ENCODE measurements around the gene LYST. TPM values are rescaled to one million over a fixed set of nuclear protein-coding genes. Genes with fewer than 3 reads are reported as not detected.

The LYST gene
- total RNA-seq, 2 experiments from 2014 or later, result 77.4 to 87.3 TPM

DNA sequence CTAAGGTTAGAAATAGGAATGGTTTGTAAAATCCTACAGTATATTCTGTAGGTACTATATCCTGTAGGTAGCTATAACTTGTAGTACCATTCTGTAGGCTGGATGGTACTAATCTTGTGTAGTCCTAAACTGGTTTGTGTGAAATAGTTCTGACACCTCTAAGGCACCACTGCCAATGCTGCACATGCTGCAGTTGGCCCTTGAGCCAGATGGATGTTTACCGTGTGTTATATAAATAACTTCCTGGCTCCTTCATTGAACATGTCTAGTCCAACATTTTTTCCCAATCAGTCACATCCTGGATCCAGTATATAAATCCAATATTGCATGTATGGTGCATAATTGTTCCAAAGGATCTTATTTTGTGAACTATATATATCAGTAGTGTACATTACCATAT lies 127.6 kb downstream of the LYST start:
- Mint-ChIP-seq H3K4me3 (no peak overlapping the region), H3K27ac (no peak overlapping the region), H3K4me1 (ENCODE audit: low read depth) (peaks cover 2% of the 10 kb centered on the region), H3K36me3 (ENCODE audit: low read depth) (peaks cover 33% of the 10 kb centered on the region), H3K9me3 (no peaks in the 10 kb centered on the region), H3K27me3 (no peaks in the 10 kb centered on the region)
- TF ChIP-seq, protein P1, sequence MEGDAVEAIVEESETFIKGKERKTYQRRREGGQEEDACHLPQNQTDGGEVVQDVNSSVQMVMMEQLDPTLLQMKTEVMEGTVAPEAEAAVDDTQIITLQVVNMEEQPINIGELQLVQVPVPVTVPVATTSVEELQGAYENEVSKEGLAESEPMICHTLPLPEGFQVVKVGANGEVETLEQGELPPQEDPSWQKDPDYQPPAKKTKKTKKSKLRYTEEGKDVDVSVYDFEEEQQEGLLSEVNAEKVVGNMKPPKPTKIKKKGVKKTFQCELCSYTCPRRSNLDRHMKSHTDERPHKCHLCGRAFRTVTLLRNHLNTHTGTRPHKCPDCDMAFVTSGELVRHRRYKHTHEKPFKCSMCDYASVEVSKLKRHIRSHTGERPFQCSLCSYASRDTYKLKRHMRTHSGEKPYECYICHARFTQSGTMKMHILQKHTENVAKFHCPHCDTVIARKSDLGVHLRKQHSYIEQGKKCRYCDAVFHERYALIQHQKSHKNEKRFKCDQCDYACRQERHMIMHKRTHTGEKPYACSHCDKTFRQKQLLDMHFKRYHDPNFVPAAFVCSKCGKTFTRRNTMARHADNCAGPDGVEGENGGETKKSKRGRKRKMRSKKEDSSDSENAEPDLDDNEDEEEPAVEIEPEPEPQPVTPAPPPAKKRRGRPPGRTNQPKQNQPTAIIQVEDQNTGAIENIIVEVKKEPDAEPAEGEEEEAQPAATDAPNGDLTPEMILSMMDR (IDR thresholded peaks at IDR 0.05), result no peak
- ChIA-PET POLR2A (no interaction called here), CTCF (interaction anchor here (1.6 kb wide), 1 partner anchor 25 kb away, joined by 5 read pairs; no protein-coding TSS in a partner anchor)
- intact Hi-C loops (cut with micrococcal nuclease), result loop anchor here (10.0 kb wide), 1 partner anchor 224 kb away; no protein-coding TSS in a partner anchor
- ATAC-seq, result no peak
- no peak for DNase-seq

DNA sequence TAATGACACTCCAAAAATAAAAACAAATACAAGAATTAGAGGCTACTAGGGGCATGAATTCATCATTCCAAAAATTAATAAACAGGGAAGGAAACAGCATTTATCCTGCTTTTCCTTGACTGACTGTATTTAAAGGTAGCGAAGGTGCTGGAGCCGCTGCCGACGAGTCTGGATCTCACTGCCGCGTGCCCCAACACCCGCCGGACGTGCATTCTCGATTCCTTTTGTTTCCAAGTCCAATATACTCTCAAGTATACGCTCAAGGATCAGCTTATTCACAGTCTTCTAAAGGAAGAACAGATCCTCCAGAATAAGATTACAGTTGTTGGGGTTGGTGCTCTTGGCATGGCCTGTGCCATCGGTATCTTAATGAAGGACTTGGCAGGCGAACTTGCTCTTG lies 129.0 kb downstream of the LYST start:
- H3K4me1 Mint-ChIP-seq (ENCODE audit: low read depth), result peaks cover 4% of the 10 kb centered on the region
- H3K4me3 Mint-ChIP-seq, result no peak overlapping the region
- no peaks in the 10 kb centered on the region for H3K9me3 Mint-ChIP-seq
- ChIA-PET POLR2A (no interaction called here), CTCF (no interaction called here)
- peaks cover 27% of the 10 kb centered on the region for H3K36me3 Mint-ChIP-seq (ENCODE audit: low read depth)
- ATAC-seq (no peak), DNase-seq (no peak)
- intact Hi-C loops (cut with micrococcal nuclease), result loop anchor here (10.0 kb wide), 1 partner anchor 223 kb away; no protein-coding TSS in a partner anchor
- no peak overlapping the region for H3K27ac Mint-ChIP-seq
- TF ChIP-seq, protein P1 (IDR thresholded peaks at IDR 0.05), result no peak
- no peaks in the 10 kb centered on the region for H3K27me3 Mint-ChIP-seq

DNA sequence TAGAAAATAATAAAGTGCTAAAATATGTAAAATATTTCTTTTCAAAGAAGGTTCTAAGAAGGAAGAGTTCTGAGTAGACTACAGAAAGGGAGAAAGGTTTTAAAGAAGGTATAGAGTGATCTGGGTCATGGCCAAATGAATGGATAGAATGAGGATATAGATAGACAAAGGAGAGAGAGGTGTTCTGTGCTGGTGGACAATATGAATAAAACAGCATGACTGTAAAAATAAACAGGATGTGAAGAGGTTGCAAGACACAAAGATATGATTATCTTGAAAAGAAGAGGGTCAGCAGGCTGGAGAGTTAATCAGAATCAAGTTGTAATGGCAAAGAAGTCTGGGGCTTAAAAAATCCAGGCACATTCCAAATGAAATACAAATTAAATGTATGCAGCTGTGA lies 130.4 kb downstream of the LYST start:
- ChIA-PET POLR2A (no interaction called here), CTCF (no interaction called here)
- Mint-ChIP-seq H3K27me3 (no peaks in the 10 kb centered on the region), H3K36me3 (ENCODE audit: low read depth) (peaks cover 22% of the 10 kb centered on the region), H3K27ac (no peak overlapping the region), H3K4me1 (ENCODE audit: low read depth) (peaks cover 4% of the 10 kb centered on the region), H3K9me3 (no peaks in the 10 kb centered on the region), H3K4me3 (no peak overlapping the region)
- ATAC-seq, result no peak
- no peak for DNase-seq
- TF ChIP-seq, protein P1 (IDR thresholded peaks at IDR 0.05), result no peak
- intact Hi-C loops (cut with micrococcal nuclease), result loop anchor here (10.0 kb wide), 1 partner anchor 221 kb away; no protein-coding TSS in a partner anchor

DNA sequence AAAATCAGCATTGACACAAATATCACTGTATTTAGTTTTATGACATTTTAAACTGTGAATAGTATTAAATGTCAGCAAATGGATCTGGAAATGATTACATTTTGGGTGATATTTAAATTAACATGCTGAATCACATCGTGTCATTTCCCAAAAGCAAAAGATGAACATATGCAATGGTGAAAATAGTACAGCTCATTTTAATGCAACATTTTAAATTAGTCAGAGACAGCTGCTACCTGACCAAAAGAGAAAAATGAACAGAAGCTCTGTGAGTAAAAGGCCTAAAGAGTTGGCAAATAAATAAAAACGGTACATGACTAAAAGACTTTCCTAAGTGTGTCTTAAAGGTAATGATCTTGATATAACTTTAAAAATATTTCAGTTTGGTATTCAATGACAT lies 131.1 kb downstream of the LYST start:
- DNase-seq (no peak), ATAC-seq (no peak)
- Mint-ChIP-seq H3K9me3 (no peaks in the 10 kb centered on the region), H3K27me3 (no peaks in the 10 kb centered on the region), H3K4me3 (no peak overlapping the region), H3K4me1 (ENCODE audit: low read depth) (peaks cover 4% of the 10 kb centered on the region), H3K27ac (no peak overlapping the region), H3K36me3 (ENCODE audit: low read depth) (peaks cover 20% of the 10 kb centered on the region)
- POLR2A ChIA-PET, result no interaction called here
- intact Hi-C loops (cut with micrococcal nuclease), result loop anchor here (10.0 kb wide), 1 partner anchor 221 kb away; no protein-coding TSS in a partner anchor
- CTCF ChIA-PET, result no interaction called here
- TF ChIP-seq, protein P1 (IDR thresholded peaks at IDR 0.05), result no peak

DNA sequence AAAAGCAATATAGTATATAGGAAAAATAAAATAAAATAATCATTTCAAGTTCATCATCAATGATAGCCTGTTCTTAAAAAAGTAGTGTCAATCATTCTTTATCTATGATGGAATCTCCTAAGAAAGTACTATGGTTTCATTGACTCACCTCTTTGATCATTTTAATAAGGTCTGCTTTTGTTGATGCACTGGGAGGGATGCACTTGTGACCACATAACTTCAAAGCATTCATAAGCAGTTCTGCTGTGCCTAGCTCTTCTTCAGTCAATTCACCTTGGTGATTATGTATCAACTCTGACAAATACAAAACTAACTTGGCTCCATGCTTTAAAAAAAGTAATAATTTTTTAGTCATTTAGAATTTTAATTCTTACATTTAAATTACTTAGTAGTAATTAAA lies 132.4 kb downstream of the LYST start:
- peak; percentile 67 for ATAC-seq
- Mint-ChIP-seq H3K9me3 (no peaks in the 10 kb centered on the region), H3K36me3 (ENCODE audit: low read depth) (peaks cover 17% of the 10 kb centered on the region), H3K4me1 (ENCODE audit: low read depth) (peaks cover 4% of the 10 kb centered on the region), H3K4me3 (no peak overlapping the region), H3K27me3 (no peaks in the 10 kb centered on the region), H3K27ac (no peak overlapping the region)
- ChIA-PET POLR2A (interaction anchor here (0.5 kb wide), 1 partner anchor 224 kb away, joined by 3 read pairs; no protein-coding TSS in a partner anchor), CTCF (no interaction called here)
- TF ChIP-seq, protein P1 (IDR thresholded peaks at IDR 0.05), result no peak
- peak; percentile 8 for DNase-seq
- intact Hi-C loops (cut with micrococcal nuclease), result loop anchor here (10.0 kb wide), 1 partner anchor 220 kb away; no protein-coding TSS in a partner anchor
